Activated CD8-positive, alpha-beta T cell treated with anti-CD3 and anti-CD28 coated beads, Interleukin-2, amount 10 ng/mL, durations not matched to agents 7 days and 5 days (primary cell): ENCODE data around the gene DLG2. TPM values are rescaled to one million over a fixed set of nuclear protein-coding genes. Genes with fewer than 3 reads are reported as not detected.

ENCODE experiments used
- ATAC-seq: fragments of 150-1000 bp; cut with Tn5 transposase; one replicate; pipeline ENCODE4 v1.10.0; 2021; ENCODE audit warnings: moderate library complexity
- CTCF ChIA-PET: fragments of 350-600 bp; sonication (Branson Sonifier 250); formaldehyde crosslinking; loops from one replicate; lab custom pipeline; 2021; ENCODE audit warnings: antibody characterized with exemption; lab: Charles Lee
- POLR2A ChIA-PET: fragments of 350-600 bp; sonication (Branson Sonifier 250); formaldehyde crosslinking; loops from one replicate; lab custom pipeline; 2021; ENCODE audit warnings: antibody characterized with exemption; lab: Charles Lee
- DNase-seq: peaks from one replicate; pipeline ENCODE4 v3.0.0-alpha.2; 2020
- H3K27ac Mint-ChIP-seq: one replicate; pipeline ENCODE4 v1.8.0; 2021; ENCODE audit warnings: mild to moderate bottlenecking, mixed read lengths
- H3K27me3 Mint-ChIP-seq: one replicate; pipeline ENCODE4 v1.8.0; 2021; ENCODE audit warnings: low read depth, mixed read lengths
- H3K36me3 Mint-ChIP-seq: one replicate; pipeline ENCODE4 v1.8.0; 2021; ENCODE audit warnings: low read depth, mixed read lengths
- H3K4me1 Mint-ChIP-seq: one replicate; pipeline ENCODE4 v1.8.0; 2021; ENCODE audit warnings: low read depth, mixed read lengths
- H3K4me3 Mint-ChIP-seq: one replicate; pipeline ENCODE4 v1.8.0; 2021; ENCODE audit warnings: mild to moderate bottlenecking, mixed read lengths
- H3K9me3 Mint-ChIP-seq: one replicate; pipeline ENCODE4 v1.8.0; 2022; ENCODE audit warnings: mixed read lengths; ENCODE audit not compliant: insufficient read depth
- total RNA-seq, 2 experiments: library from RNA; stranded (reverse); gene quantifications; one replicate each; pipeline ENCODE4 v1.2.3, GENCODE V29; 2021

The DLG2 gene
- total RNA-seq, 2 experiments from 2014 or later, result 1.3 to 1.6 TPM

- no peak overlapping the region for H3K27ac Mint-ChIP-seq
- DNase-seq (no peak), ATAC-seq (no peak)
- ChIA-PET POLR2A (no interaction called here), CTCF (no interaction called here)
- peaks cover 4% of the 10 kb centered on the region for H3K27me3 Mint-ChIP-seq
- no peaks in the 10 kb centered on the region for H3K9me3 Mint-ChIP-seq
- H3K36me3 Mint-ChIP-seq, result no peaks in the 10 kb centered on the region
- H3K4me1 Mint-ChIP-seq, result no peaks in the 10 kb centered on the region
- H3K4me3 Mint-ChIP-seq, result no peak overlapping the region
Observed at GRCh38 chr11:83784419-83784818, 1842.7 kb downstream of the DLG2 start.

GRCh38 chr11:83782329-83782728 lies 1844.8 kb downstream of the DLG2 start:
- no peak overlapping the region for H3K27ac Mint-ChIP-seq
- POLR2A ChIA-PET, result no interaction called here
- H3K4me3 Mint-ChIP-seq, result no peak overlapping the region
- H3K4me1 Mint-ChIP-seq, result no peaks in the 10 kb centered on the region
- H3K36me3 Mint-ChIP-seq, result no peaks in the 10 kb centered on the region
- H3K27me3 Mint-ChIP-seq, result peaks cover 4% of the 10 kb centered on the region
- CTCF ChIA-PET, result no interaction called here
- H3K9me3 Mint-ChIP-seq, result no peaks in the 10 kb centered on the region
- DNase-seq (no peak), ATAC-seq (no peak)

- Mint-ChIP-seq H3K4me3 (no peak overlapping the region), H3K9me3 (no peaks in the 10 kb centered on the region), H3K36me3 (no peaks in the 10 kb centered on the region), H3K27ac (no peak overlapping the region), H3K4me1 (no peaks in the 10 kb centered on the region), H3K27me3 (peaks cover 4% of the 10 kb centered on the region)
- DNase-seq (no peak), ATAC-seq (no peak)
- ChIA-PET POLR2A (no interaction called here), CTCF (no interaction called here)
Observed at GRCh38 chr11:83779876-83780275, 1847.3 kb downstream of the DLG2 start.

- ChIA-PET POLR2A (no interaction called here), CTCF (no interaction called here)
- no peak for DNase-seq
- no peak overlapping the region for H3K4me3 Mint-ChIP-seq
- H3K27me3 Mint-ChIP-seq, result peaks cover 4% of the 10 kb centered on the region
- H3K9me3 Mint-ChIP-seq, result no peaks in the 10 kb centered on the region
- ATAC-seq, result no peak
- H3K27ac Mint-ChIP-seq, result no peak overlapping the region
- H3K36me3 Mint-ChIP-seq, result no peaks in the 10 kb centered on the region
- no peaks in the 10 kb centered on the region for H3K4me1 Mint-ChIP-seq
Observed at GRCh38 chr11:83778596-83778995, 1848.5 kb downstream of the DLG2 start.

GRCh38 chr11:83773950-83774880 lies 1852.9 kb downstream of the DLG2 start:
- Mint-ChIP-seq H3K27ac (no peak overlapping the region), H3K36me3 (no peaks in the 10 kb centered on the region), H3K27me3 (no peaks in the 10 kb centered on the region), H3K4me3 (no peak overlapping the region), H3K9me3 (no peaks in the 10 kb centered on the region), H3K4me1 (no peaks in the 10 kb centered on the region)
- ATAC-seq, result no peak
- ChIA-PET CTCF (no interaction called here), POLR2A (no interaction called here)
- DNase-seq, result no peak

- no peaks in the 10 kb centered on the region for H3K4me1 Mint-ChIP-seq
- H3K36me3 Mint-ChIP-seq, result no peaks in the 10 kb centered on the region
- H3K27me3 Mint-ChIP-seq, result no peaks in the 10 kb centered on the region
- ATAC-seq (no peak), DNase-seq (no peak)
- ChIA-PET CTCF (no interaction called here), POLR2A (no interaction called here)
- H3K27ac Mint-ChIP-seq, result no peak overlapping the region
- H3K4me3 Mint-ChIP-seq, result no peak overlapping the region
- H3K9me3 Mint-ChIP-seq, result no peaks in the 10 kb centered on the region
Observed at GRCh38 chr11:83768489-83768888, 1858.7 kb downstream of the DLG2 start.

GRCh38 chr11:83766932-83767331 lies 1860.2 kb downstream of the DLG2 start:
- Mint-ChIP-seq H3K27me3 (no peaks in the 10 kb centered on the region), H3K27ac (no peak overlapping the region), H3K36me3 (no peaks in the 10 kb centered on the region), H3K4me1 (no peaks in the 10 kb centered on the region), H3K9me3 (no peaks in the 10 kb centered on the region), H3K4me3 (no peak overlapping the region)
- ChIA-PET POLR2A (no interaction called here), CTCF (no interaction called here)
- no peak for ATAC-seq
- DNase-seq, result no peak

- no peaks in the 10 kb centered on the region for H3K9me3 Mint-ChIP-seq
- no peak for ATAC-seq
- DNase-seq, result no peak
- ChIA-PET POLR2A (no interaction called here), CTCF (no interaction called here)
- H3K27me3 Mint-ChIP-seq, result no peaks in the 10 kb centered on the region
- H3K4me1 Mint-ChIP-seq, result no peaks in the 10 kb centered on the region
- no peak overlapping the region for H3K27ac Mint-ChIP-seq
- no peaks in the 10 kb centered on the region for H3K36me3 Mint-ChIP-seq
- no peak overlapping the region for H3K4me3 Mint-ChIP-seq
Observed at GRCh38 chr11:83764643-83765042, 1862.5 kb downstream of the DLG2 start.

GRCh38 chr11:83760932-83761331 lies 1866.2 kb downstream of the DLG2 start:
- Mint-ChIP-seq H3K9me3 (no peaks in the 10 kb centered on the region), H3K4me3 (no peak overlapping the region), H3K27ac (no peak overlapping the region), H3K36me3 (no peaks in the 10 kb centered on the region), H3K4me1 (no peaks in the 10 kb centered on the region), H3K27me3 (no peaks in the 10 kb centered on the region)
- no peak for DNase-seq
- POLR2A ChIA-PET, result no interaction called here
- no peak for ATAC-seq
- CTCF ChIA-PET, result no interaction called here

- Mint-ChIP-seq H3K27ac (no peak overlapping the region), H3K27me3 (no peaks in the 10 kb centered on the region), H3K9me3 (no peaks in the 10 kb centered on the region), H3K4me3 (no peak overlapping the region), H3K4me1 (no peaks in the 10 kb centered on the region), H3K36me3 (no peaks in the 10 kb centered on the region)
- ChIA-PET CTCF (interaction anchor here (0.9 kb wide), 1 partner anchor 11 kb away, joined by 3 read pairs; no protein-coding TSS in a partner anchor), POLR2A (no interaction called here)
- ATAC-seq, result no peak
- DNase-seq, result no peak
Observed at GRCh38 chr11:83759148-83759547, 1868.0 kb downstream of the DLG2 start.

- H3K9me3 Mint-ChIP-seq, result no peaks in the 10 kb centered on the region
- no peaks in the 10 kb centered on the region for H3K36me3 Mint-ChIP-seq
- H3K27me3 Mint-ChIP-seq, result no peaks in the 10 kb centered on the region
- no peak overlapping the region for H3K4me3 Mint-ChIP-seq
- POLR2A ChIA-PET, result no interaction called here
- ATAC-seq (no peak), DNase-seq (no peak)
- no peaks in the 10 kb centered on the region for H3K4me1 Mint-ChIP-seq
- CTCF ChIA-PET, result no interaction called here
- no peak overlapping the region for H3K27ac Mint-ChIP-seq
Observed at GRCh38 chr11:83751041-83751440, 1876.1 kb downstream of the DLG2 start.

- ChIA-PET CTCF (no interaction called here), POLR2A (no interaction called here)
- Mint-ChIP-seq H3K9me3 (no peaks in the 10 kb centered on the region), H3K27ac (no peak overlapping the region), H3K4me3 (no peak overlapping the region), H3K36me3 (no peaks in the 10 kb centered on the region), H3K4me1 (no peaks in the 10 kb centered on the region), H3K27me3 (no peaks in the 10 kb centered on the region)
- DNase-seq (no peak), ATAC-seq (no peak)
Observed at GRCh38 chr11:83746921-83747585, 1880.1 kb downstream of the DLG2 start.
